Activated CD8-positive, alpha-beta T cell treated with anti-CD3 and anti-CD28 coated beads for 36 hours (primary cell): Measurements from ENCODE around the gene GLCCI1. TPM values are rescaled to one million over a fixed set of nuclear protein-coding genes. Genes with fewer than 3 reads are reported as not detected.
A peak's percentile ranks its signal among the peaks of the same experiment; 100 is the strongest.
"Not testable (repeated sequence)": the region's sequence is repeated elsewhere in the genome, so short reads cannot be mapped to it uniquely, and the experiment has no call there.

Experiments
- ATAC-seq: fragments of 200-7000 bp; cut with Tn5 transposase; one replicate; pipeline ENCODE4 v1.10.0; 2021; ENCODE audit warnings: mild to moderate bottlenecking, moderate library complexity
- CTCF ChIA-PET: fragments of 350-600 bp; sonication (Branson Sonifier 250); formaldehyde crosslinking; loops from one replicate; lab custom pipeline; 2021; ENCODE audit warnings: antibody characterized with exemption; lab: Charles Lee
- POLR2A ChIA-PET: fragments of 350-600 bp; sonication (Branson Sonifier 250); formaldehyde crosslinking; loops from one replicate; lab custom pipeline; 2021; ENCODE audit warnings: antibody characterized with exemption; lab: Charles Lee
- DNase-seq: peaks from one replicate; pipeline ENCODE4 v3.0.0-alpha.2; 2020
- H3K27ac Mint-ChIP-seq: one replicate; pipeline ENCODE4 v1.8.0; 2021; ENCODE audit warnings: mild to moderate bottlenecking, mixed read lengths
- H3K27me3 Mint-ChIP-seq: one replicate; pipeline ENCODE4 v1.8.0; 2021; ENCODE audit warnings: mixed read lengths
- H3K36me3 Mint-ChIP-seq: one replicate; pipeline ENCODE4 v1.8.0; 2021; ENCODE audit warnings: low read depth, mixed read lengths
- H3K4me1 Mint-ChIP-seq: one replicate; pipeline ENCODE4 v1.8.0; 2021; ENCODE audit warnings: low read depth, mixed read lengths
- H3K4me3 Mint-ChIP-seq: one replicate; pipeline ENCODE4 v1.8.0; 2021; ENCODE audit warnings: mild to moderate bottlenecking, moderate library complexity, mixed read lengths
- H3K9me3 Mint-ChIP-seq: one replicate; pipeline ENCODE4 v1.8.0; 2021; ENCODE audit warnings: mixed read lengths
- CTCF ChIP-seq: fragments of 200-600 bp; IDR thresholded peaks from one replicate; pipeline ENCODE4 v1.8.0; 2022; ENCODE audit warnings: antibody characterized with exemption, mild to moderate bottlenecking
- intact Hi-C: fragments of 100-400 bp; cut with micrococcal nuclease; formaldehyde crosslinking; loops from one replicate; pipeline ENCODE4 v1.10.0; 2022
- total RNA-seq, 2 experiments: library from RNA; stranded (reverse); gene quantifications; one replicate each; pipeline ENCODE4 v1.2.3, GENCODE V29; 2021

Gene GLCCI1
- total RNA-seq, 2 experiments from 2014 or later: 11.3 to 13.0 TPM

DNA sequence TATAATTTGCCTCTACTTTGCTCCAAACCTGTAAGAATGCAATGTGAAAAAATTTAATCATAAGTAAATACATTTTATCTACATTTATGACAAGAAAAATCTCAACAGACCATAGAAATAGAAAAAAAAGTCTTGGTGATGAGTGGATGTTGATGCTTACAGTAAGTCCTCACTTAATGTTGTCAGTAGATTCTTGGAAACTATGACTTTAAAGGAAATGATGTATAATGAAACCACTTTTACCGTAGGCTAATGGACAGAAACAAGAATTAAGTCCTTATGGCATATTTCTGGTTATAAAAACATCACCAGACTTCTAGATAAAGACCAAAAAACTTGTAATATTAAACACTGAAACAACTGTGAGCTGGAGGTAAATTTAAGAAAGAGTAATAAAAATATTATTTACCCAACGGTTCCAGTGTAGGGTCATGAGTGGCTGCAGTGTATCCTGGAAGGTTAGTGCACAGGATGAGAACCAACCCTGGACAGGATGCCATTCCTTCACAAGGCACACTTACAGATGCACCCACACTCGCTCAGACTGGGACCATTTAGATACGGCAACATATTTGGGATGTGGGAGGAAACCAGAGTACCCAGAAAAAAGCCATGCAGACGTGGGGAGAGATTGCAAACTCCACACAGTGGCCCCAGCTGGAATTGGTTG, 76.3 kb downstream of the GLCCI1 start:
- no peak overlapping the region for H3K4me3 Mint-ChIP-seq

DNA sequence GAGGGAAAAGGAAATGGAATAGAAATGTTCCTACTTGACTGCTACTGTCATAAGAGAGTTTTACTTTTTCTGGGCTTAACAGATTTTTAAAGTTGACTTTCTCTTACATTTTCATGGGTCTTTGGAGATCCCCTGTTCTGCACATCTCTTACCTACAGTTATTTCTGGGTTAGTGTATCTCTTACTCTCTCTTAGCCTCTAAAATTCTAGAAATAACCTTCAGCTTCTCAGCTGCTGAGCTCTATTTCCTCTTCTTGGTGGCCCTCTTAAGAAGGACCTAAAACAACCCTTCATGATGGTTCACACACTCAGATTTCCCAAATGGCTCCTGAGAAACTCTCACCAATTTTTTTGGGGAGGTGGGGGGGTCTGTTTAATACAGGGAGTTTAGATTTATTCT, 79.5 kb downstream of the GLCCI1 start:
- H3K27ac Mint-ChIP-seq, H3K9me3 Mint-ChIP-seq, DNase-seq, CTCF ChIA-PET, H3K4me3 Mint-ChIP-seq, H3K27me3 Mint-ChIP-seq, ATAC-seq, intact Hi-C loops: not testable (repeated sequence)
- Mint-ChIP-seq H3K4me1 (peaks cover 43% of the 10 kb centered on the region), H3K36me3 (peaks cover 15% of the 10 kb centered on the region)
- POLR2A ChIA-PET: interaction anchor here (0.8 kb wide), 1 partner anchor 51 kb away, joined by 3 read pairs; no protein-coding TSS in a partner anchor

More for the DNA sequence above, 76.3 kb downstream of the GLCCI1 start:
- intact Hi-C loops: no loop called here
- ATAC-seq (peak; percentile 69), DNase-seq (no peak)
- POLR2A ChIA-PET: no interaction called here
- H3K27me3 Mint-ChIP-seq: no peaks in the 10 kb centered on the region
- peaks cover 44% of the 10 kb centered on the region for H3K4me1 Mint-ChIP-seq
- no peak for TF ChIP-seq CTCF
- peak overlapping the region; percentile 57 for H3K27ac Mint-ChIP-seq
- CTCF ChIA-PET: no interaction called here
- no peaks in the 10 kb centered on the region for H3K9me3 Mint-ChIP-seq
- H3K36me3 Mint-ChIP-seq: peaks cover 22% of the 10 kb centered on the region

DNA sequence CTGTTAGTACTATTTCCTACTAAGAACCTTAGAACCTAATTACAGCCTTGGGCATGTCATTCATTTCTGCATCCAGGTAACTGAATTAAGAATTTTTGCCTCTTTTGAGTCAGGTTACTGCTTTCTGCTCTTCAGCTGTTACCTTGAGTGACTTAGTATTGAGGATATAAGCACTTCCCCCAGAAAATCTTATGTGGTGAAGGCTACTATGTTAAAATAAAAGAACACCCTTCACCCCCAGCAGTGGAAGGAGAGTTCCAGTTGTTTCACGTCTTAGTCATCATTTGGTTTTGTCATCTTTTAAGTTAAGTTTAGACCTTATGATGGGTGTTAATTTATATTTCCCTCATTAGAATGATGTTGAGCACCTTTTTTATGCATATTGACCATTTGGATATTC, 82.8 kb downstream of the GLCCI1 start:
- intact Hi-C loops: loop anchor here (5.0 kb wide), 1 partner anchor 76 kb away; no protein-coding TSS in a partner anchor
- Mint-ChIP-seq H3K4me1 (peaks cover 24% of the 10 kb centered on the region), H3K36me3 (peaks cover 8% of the 10 kb centered on the region), H3K9me3 (no peaks in the 10 kb centered on the region), H3K4me3 (no peak overlapping the region), H3K27me3 (no peaks in the 10 kb centered on the region), H3K27ac (no peak overlapping the region)
- DNase-seq (no peak), ATAC-seq (peak; percentile 39)
- no peak for TF ChIP-seq CTCF
- CTCF ChIA-PET: interaction anchor here (1.5 kb wide), 1 partner anchor 166 kb away, joined by 3 read pairs; no protein-coding TSS in a partner anchor
- POLR2A ChIA-PET: no interaction called here

DNA sequence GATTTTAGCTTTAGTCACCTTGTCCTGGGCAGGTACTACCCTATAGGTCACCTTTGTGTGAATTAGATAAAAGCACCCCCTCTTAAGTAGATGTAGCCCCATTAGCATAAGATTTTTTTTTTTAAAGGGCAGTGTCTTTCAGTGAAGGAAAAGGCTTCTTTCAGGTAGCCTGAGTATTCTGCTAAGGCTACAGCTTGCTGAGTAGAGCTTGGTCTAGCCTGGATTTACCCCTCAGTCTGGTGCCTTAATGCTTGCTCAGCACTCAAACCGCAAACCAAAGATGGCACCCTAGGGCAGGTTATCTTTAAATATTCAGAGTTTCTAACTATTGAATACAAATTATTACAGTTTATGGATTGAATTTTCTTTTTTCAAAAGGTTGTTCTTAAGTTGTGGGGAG, 83.4 kb downstream of the GLCCI1 start:
- CTCF ChIA-PET: interaction anchor here (1.5 kb wide), 1 partner anchor 165 kb away, joined by 3 read pairs; no protein-coding TSS in a partner anchor
- H3K9me3 Mint-ChIP-seq: no peaks in the 10 kb centered on the region
- DNase-seq: no peak
- H3K4me3 Mint-ChIP-seq: no peak overlapping the region
- no peaks in the 10 kb centered on the region for H3K27me3 Mint-ChIP-seq
- intact Hi-C loops: loop anchor here (5.0 kb wide), 1 partner anchor 75 kb away; no protein-coding TSS in a partner anchor
- POLR2A ChIA-PET: interaction anchor here (0.6 kb wide), 1 partner anchor 12 kb away, joined by 3 read pairs; no protein-coding TSS in a partner anchor
- H3K27ac Mint-ChIP-seq: no peak overlapping the region
- H3K36me3 Mint-ChIP-seq: peaks cover 12% of the 10 kb centered on the region
- peak; percentile 45 for ATAC-seq
- no peak for TF ChIP-seq CTCF
- H3K4me1 Mint-ChIP-seq: peaks cover 25% of the 10 kb centered on the region

- ChIA-PET POLR2A (no interaction called here), CTCF (interaction anchor here (1.5 kb wide), 1 partner anchor 164 kb away, joined by 3 read pairs; no protein-coding TSS in a partner anchor)
- no peak for DNase-seq
- Mint-ChIP-seq H3K4me3 (no peak overlapping the region), H3K36me3 (peaks cover 20% of the 10 kb centered on the region), H3K4me1 (peaks cover 30% of the 10 kb centered on the region), H3K27me3 (no peaks in the 10 kb centered on the region), H3K9me3 (no peaks in the 10 kb centered on the region), H3K27ac (no peak overlapping the region)
- intact Hi-C loops: loop anchor here (5.0 kb wide), 1 partner anchor 74 kb away; no protein-coding TSS in a partner anchor
- no peak for ATAC-seq
- no peak for TF ChIP-seq CTCF
Observed at GRCh38 chr7:8052824-8053223, 84.2 kb downstream of the GLCCI1 start.
